Nucleus accumbens (tissue), 56 donors: Measurements from ENCODE around the gene OLFM1.

Experiments
- DNase-seq, 56 donors: peaks; one replicate each; lab custom pipeline; 2025; lab: John Stamatoyannopoulos, UW

The OLFM1 gene

DNA sequence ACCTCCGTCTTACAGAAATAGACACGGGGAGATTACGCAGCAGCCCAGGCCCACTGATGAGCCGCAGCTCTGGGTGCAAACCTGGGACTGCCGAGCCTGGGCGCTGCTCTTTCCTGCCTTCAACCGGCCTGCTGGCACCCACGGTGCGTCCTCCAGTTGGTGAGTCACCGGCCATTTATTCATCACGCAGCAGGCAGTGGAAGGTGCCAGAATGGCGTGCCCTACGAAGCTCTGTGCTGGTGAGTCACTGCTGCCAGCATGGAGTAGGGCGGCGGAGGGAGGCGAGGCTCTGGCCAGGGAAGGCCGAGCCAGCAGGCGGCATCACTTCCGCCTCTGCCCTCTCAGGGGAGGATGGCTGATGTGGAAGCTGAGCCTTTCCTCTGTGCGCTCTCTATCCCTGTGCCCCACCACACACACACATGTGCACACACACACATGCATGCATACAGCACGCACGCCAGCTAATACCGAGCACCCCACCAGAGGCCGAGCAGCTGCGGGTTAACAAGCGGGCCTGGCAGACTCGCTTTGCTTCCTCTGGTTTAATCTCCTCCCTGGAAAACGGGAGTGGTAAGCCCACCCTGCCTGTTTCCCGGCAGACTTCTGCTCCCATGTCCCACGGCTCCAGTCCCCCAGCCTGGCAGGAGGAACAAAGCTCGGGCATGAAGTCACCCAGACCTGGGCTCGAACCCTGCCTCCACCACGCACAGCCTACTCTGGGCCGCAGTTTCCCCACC lies 39.2 kb downstream of the OLFM1 start:
- DNase-seq = peak in 5 of 56 donors; percentile 4 to 24 (median 13)

- no peak for DNase-seq
Observed at GRCh38 chr9:135127718-135128670, 40.5 kb downstream of the OLFM1 start.

DNA sequence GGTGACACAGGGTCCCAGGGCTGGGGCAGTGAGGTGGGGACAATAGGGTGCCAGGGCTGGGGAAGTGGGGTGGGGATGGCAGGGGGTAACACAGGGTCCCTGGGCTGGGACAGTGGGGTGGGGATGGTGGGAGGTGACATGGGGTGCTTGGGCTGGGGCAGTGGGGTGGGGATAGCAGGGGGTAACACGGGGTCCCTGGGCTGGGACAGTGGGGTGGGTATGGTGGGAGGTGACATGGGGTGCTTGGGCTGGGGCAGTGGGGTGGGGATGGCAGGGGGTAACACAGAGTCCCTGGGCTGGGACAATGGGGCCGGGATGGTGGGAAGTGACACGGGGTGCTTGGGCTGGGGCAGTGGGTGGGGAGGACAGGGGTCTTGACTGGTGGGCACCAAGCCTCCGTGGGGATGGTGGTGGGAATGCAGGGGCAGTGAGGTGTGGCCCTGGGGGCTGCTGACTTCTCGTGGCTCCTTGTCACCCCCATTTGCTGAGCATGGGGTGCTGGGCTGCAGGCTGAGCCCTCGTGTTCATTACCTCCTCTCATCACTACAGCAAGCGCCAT lies 41.7 kb downstream of the OLFM1 start:
- no peak for DNase-seq

DNA sequence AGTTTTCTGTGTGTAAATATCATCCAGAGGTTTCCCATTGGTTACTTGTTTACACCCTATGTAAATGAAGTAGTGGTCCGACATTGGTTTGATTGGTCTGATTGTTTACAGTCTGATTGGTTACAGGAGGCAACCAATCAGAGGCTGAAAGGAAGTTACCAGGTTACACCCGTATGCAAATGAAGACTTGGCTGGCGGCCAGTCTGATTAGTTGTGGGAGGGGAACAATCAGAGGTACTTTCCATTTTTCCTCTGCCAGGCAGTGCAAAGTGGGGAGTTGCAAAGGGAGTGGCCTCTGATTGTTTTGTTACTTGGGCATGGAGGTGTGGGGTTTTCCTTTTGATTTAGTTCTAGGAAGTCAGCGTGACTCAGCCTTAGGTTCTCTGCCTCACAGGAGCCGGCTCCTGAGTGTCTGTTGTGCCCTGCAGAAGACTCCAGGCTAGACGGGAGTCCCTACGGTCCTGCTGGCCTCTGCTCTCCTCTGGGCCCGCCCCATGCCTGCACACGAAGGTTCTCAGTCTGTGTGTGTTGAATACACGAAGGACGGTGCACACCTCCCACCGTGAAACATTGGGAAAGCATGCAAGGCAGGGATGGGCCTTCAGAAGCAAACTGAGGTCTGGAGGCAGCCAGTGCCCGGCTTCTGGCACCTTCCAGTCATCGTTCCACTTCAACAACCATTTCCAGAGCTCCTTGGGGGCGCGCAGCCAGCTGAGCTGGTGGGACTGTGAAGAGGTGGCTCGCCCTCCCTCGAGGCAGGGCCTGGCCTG lies 42.9 kb downstream of the OLFM1 start:
- peak in 18 of 56 donors; percentile 4 to 65 (median 22) for DNase-seq

GRCh38 chr9:135131488-135131887 lies 44.0 kb downstream of the OLFM1 start:
- DNase-seq = no peak

DNA sequence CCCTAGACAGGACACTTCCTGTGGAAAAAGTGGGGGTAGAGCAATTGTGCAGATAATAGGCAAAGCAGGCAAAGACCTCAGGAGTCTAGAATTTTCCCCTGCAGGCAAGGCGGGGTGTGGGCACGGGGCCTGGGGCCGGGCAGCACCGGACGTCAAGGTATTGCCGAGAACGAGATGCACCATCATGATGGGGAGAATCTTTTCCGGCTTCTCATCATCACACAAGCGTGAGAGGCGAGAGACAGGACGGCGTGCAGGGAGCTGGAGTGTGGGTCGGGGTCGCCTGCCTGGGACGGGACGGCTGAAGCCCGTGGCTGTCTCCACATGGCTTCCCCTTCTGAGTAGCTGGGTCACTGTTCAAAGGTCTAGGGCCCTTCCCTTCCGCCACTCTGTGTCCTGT lies 44.5 kb downstream of the OLFM1 start:
- DNase-seq = no peak

GRCh38 chr9:135134268-135135022 lies 47.0 kb downstream of the OLFM1 start:
- no peak for DNase-seq

- no peak for DNase-seq
Observed at GRCh38 chr9:135135171-135135928, 47.9 kb downstream of the OLFM1 start.

DNA sequence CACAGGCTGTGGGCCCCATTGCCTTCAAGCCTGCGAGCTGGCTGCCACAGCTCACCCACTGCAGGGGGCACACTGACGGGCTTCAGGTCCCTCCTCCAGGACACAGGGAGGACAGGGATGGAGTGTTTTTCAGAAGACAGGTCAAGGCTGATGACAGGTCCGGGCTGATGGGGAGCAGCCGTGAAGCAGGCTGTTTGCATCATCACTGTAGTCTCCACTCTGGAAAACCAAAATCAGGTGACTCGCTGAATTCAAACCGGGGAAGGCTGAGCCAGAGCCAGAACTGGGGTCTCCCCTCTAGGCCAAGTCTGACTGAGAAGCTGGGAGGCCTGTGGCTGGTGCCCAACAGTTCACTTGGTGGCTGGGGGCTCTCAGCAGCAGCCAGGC lies 48.5 kb downstream of the OLFM1 start:
- no peak for DNase-seq

GRCh38 chr9:135136481-135136880 lies 49.0 kb downstream of the OLFM1 start:
- DNase-seq = no peak

- DNase-seq = peak in 31 of 56 donors; percentile 3 to 78 (median 35)
Observed at GRCh38 chr9:135136991-135137832, 49.7 kb downstream of the OLFM1 start.

DNA sequence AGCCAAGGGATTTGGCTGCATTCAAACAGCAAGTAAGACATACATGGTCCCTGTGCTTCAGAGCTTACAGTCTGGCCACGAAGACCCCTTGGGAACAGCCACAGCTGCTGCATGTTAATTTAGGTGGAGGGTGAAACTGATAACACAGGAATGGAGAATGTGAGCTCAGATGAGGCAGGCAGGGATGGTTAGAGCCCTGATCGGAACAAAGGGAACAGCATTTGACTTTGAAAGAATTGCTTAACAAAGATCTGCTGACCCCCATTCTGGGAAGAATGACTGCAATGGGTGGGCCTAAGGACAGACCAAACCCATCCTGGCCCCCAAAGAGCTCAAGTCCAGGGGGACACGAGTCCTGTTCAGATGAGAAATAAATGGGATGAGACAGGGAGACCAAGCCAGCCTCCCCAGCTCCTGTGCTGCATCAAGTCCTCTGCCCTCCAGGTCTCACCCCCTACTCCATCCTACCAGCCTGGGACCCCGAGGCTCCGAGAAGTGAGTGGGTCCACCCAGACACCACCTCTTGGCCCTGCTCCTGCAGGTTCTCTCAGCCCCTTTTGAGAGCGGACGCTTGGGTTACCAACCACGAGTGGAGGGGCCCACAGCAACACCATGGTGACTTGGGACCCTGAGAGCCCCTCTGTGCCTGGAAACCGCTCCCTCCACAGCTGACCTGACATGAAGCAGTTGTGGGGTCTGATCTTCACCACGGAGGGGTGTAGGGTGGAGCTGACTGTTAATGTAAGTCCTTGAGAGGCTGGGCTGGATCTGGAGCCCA lies 50.8 kb downstream of the OLFM1 start:
- DNase-seq = no peak

- DNase-seq = no peak
Observed at GRCh38 chr9:135139366-135139959, 52.0 kb downstream of the OLFM1 start.

DNA sequence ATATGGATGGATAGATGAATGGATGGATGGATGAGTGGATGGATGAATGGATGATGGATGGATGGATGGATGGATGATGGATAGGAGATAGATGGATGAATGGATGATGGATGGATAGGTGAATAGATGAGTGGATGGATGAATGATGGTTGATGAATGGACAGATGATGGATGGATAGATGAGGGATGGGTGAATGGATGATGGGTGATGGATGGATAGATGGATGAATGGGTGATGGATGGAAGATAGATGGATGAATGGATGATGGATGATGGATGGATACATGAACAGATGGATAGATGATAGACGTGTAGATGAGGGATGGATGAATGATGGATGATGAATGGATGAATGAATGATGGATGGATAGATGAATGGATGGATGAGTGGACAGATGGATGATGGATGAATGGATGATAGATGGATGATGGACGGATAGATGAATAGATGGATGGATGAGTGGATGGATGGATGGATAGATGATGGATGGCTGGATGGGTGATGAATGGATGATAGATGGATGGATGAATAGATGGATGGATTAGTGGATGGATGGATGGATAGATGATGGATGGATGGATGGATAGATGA lies 53.8 kb downstream of the OLFM1 start:
- no peak for DNase-seq

DNA sequence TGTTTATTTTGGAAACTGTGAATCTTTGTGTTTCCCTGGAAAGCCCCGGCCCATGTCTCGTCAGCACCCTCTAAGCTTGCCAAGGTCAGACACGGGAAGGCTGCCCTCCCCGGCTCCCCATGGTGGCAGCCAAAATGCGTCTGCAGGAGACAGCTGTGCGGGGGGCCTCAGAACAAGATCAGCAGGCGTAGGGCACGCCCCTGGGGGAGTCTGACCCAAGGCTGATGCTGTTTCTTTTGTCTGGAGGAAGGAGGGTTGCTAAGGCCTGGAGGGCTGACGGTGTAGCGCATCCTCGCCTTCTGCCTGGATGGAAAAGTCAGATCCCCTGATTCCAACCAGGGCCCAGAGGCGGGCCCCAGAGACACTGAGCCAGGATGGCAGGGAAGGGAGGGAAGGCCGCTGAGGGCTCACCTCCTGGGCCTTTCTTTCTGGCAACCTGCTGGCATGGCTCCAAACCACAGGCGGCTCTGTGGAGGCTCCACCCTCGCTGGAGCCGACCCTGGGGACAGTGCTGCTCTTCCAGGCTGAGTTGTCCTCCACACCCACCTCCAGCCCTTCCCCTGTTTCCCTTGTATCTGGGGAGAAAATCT lies 57.2 kb downstream of the OLFM1 start:
- DNase-seq = no peak

DNA sequence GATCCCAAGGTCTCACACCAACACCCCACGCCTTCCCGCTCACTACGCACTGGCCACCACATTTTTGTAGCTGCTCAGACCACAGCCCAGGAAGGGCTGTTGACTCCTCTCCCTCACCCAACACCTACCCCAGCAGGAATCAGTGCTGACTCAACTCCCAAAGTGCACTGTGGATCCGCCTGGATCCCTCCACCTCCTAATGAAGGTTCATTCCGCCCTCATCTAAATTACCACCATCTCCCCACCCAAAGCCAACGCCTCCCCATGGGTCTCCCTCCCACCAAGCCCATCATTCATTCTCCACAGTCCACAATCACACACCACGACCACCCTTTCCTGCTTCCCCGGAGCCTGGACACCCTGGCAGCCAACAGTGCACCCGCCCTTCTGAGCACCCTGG lies 57.8 kb downstream of the OLFM1 start:
- no peak for DNase-seq
